Calu3 (cell line): Measurements from ENCODE around the gene THNSL1. TPM values are rescaled to one million over a fixed set of nuclear protein-coding genes. Genes with fewer than 3 reads are reported as not detected.

ENCODE experiments used
- BruUV-seq: library from RNA; stranded (reverse); fragments of 400-500 nt; replicated peaks from 2 replicates; lab custom pipeline; 2021; lab: Mats Ljungman, UMichigan
- CTCF ChIA-PET: fragments of 300-600 bp; sonication (Branson Sonifier 250); formaldehyde crosslinking; loops from one replicate; lab custom pipeline; 2022; ENCODE audit warnings: antibody characterized with exemption; lab: Charles Lee
- DNase-seq: peaks from one replicate; pipeline ENCODE4 v3.0.0; 2022
- H3K27ac Mint-ChIP-seq: one replicate; pipeline ENCODE4 v1.8.0; 2022; ENCODE audit warnings: mixed read lengths; ENCODE audit not compliant: unreplicated experiment
- H3K27me3 Mint-ChIP-seq: one replicate; pipeline ENCODE4 v1.8.0; 2022; ENCODE audit warnings: mixed read lengths; ENCODE audit not compliant: unreplicated experiment
- H3K36me3 Mint-ChIP-seq: one replicate; pipeline ENCODE4 v1.8.0; 2022; ENCODE audit warnings: mild to moderate bottlenecking, moderate library complexity, mixed read lengths; ENCODE audit not compliant: insufficient read depth, unreplicated experiment
- H3K4me1 Mint-ChIP-seq: one replicate; pipeline ENCODE4 v1.8.0; 2022; ENCODE audit warnings: mild to moderate bottlenecking, low read depth, mixed read lengths; ENCODE audit not compliant: unreplicated experiment
- H3K4me3 Mint-ChIP-seq: one replicate; pipeline ENCODE4 v1.8.0; 2022; ENCODE audit warnings: mild to moderate bottlenecking, low read depth, moderate library complexity, mixed read lengths; ENCODE audit not compliant: unreplicated experiment
- H3K9me3 Mint-ChIP-seq: one replicate; pipeline ENCODE4 v1.8.0; 2022; ENCODE audit warnings: low read depth, mixed read lengths; ENCODE audit not compliant: unreplicated experiment
- intact Hi-C: fragments of 100-400 bp; cut with micrococcal nuclease; formaldehyde crosslinking; loops from one replicate; pipeline ENCODE4 v1.10.0; 2022; ENCODE audit not compliant: unreplicated experiment
- total RNA-seq: library from RNA; stranded (reverse); gene quantifications from 2 replicates; pipeline ENCODE4 v1.2.3, GENCODE V29; 2022
- TF ChIP-seq, protein P1 (sequence below): fragments of 200-600 bp; IDR thresholded peaks from one replicate; pipeline ENCODE4 v1.8.0; 2022; ENCODE audit warnings: antibody characterized with exemption; ENCODE audit not compliant: unreplicated experiment

Gene THNSL1
- total RNA-seq, 1 experiment from 2014 or later: 6.6 TPM

DNA sequence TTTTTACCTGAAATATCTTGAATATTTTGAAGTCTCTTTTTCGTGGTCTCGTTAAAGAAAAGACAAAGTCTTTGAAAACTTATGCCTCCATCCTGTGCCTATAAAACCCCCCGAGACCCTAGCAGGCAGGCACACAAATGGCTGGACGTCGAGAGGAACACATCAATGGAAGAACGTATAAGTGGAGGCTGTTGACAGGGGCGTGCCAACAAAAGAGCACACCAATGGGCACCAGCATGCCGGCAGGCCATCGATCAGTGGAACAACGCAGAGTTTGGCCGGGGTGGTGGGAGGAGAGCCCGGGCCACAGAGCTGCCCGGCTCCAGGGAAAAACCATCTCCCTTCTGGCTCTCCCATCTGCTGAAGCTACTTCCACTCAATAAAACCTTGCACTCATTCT lies 25.1 kb upstream of the THNSL1 start:
- Mint-ChIP-seq H3K4me1 (no peaks in the 10 kb centered on the region), H3K9me3 (no peaks in the 10 kb centered on the region), H3K36me3 (no peaks in the 10 kb centered on the region), H3K4me3 (no peak overlapping the region), H3K27me3 (no peaks in the 10 kb centered on the region), H3K27ac (no peak overlapping the region)
- DNase-seq: no peak
- intact Hi-C loops: loop anchor here (2.0 to 5.0 kb wide), 2 partner anchors 269 to 374 kb away; partner anchors contain the start of gene ARHGAP21
- CTCF ChIA-PET: no interaction called here
- TF ChIP-seq, protein P1, sequence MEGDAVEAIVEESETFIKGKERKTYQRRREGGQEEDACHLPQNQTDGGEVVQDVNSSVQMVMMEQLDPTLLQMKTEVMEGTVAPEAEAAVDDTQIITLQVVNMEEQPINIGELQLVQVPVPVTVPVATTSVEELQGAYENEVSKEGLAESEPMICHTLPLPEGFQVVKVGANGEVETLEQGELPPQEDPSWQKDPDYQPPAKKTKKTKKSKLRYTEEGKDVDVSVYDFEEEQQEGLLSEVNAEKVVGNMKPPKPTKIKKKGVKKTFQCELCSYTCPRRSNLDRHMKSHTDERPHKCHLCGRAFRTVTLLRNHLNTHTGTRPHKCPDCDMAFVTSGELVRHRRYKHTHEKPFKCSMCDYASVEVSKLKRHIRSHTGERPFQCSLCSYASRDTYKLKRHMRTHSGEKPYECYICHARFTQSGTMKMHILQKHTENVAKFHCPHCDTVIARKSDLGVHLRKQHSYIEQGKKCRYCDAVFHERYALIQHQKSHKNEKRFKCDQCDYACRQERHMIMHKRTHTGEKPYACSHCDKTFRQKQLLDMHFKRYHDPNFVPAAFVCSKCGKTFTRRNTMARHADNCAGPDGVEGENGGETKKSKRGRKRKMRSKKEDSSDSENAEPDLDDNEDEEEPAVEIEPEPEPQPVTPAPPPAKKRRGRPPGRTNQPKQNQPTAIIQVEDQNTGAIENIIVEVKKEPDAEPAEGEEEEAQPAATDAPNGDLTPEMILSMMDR: no peak
- no TSS peak for BruUV-seq

GRCh38 chr10:24992512-24993133 lies 23.8 kb upstream of the THNSL1 start:
- CTCF ChIA-PET: no interaction called here
- H3K36me3 Mint-ChIP-seq: no peaks in the 10 kb centered on the region
- H3K9me3 Mint-ChIP-seq: no peaks in the 10 kb centered on the region
- no peaks in the 10 kb centered on the region for H3K4me1 Mint-ChIP-seq
- DNase-seq: no peak
- BruUV-seq: no TSS peak
- TF ChIP-seq, protein P1: no peak
- intact Hi-C loops: loop anchor here (5.0 kb wide), 1 partner anchor 270 kb away; the partner anchor contains the start of gene ARHGAP21
- H3K27ac Mint-ChIP-seq: no peak overlapping the region
- no peaks in the 10 kb centered on the region for H3K27me3 Mint-ChIP-seq
- no peak overlapping the region for H3K4me3 Mint-ChIP-seq

DNA sequence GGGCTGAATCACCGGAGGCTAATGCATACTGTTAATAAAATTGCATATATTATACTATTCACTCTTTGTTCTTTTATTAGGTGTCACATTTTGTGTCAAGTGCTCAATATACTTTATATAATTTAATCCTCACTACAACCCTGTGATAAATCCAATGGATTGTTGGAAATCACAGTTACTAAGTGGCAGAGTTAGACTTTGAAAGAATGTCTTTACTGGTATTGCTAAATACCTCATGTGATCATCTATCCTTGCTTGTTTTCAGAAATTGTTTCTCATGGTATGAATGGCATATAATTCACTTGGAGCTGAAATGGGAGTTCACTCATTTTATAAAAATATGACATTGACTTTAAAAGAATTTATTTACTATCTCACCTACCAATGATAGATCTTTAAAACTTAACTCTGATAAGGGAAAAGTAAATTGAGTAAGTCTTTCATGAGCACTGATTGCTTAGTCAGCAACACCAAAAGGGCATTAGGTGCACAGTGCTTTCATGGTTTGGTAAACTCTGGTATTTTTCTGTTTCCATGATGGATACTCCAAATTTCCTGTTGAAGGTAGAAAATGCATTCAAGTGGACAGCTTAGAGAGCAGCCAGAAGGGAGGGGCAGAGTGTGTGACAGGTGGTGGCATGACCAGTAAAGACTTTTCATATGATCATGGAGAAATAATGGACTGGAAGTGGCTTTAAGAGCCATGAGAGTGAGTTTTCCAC lies 23.0 kb upstream of the THNSL1 start:
- DNase-seq: no peak
- Mint-ChIP-seq H3K4me3 (no peak overlapping the region), H3K4me1 (no peaks in the 10 kb centered on the region), H3K36me3 (no peaks in the 10 kb centered on the region), H3K27me3 (no peaks in the 10 kb centered on the region), H3K27ac (no peak overlapping the region), H3K9me3 (no peaks in the 10 kb centered on the region)
- intact Hi-C loops: loop anchor here (5.0 kb wide), 1 partner anchor 271 kb away; the partner anchor contains the start of gene ARHGAP21
- no TSS peak for BruUV-seq
- TF ChIP-seq, protein P1: no peak
- CTCF ChIA-PET: no interaction called here

DNA sequence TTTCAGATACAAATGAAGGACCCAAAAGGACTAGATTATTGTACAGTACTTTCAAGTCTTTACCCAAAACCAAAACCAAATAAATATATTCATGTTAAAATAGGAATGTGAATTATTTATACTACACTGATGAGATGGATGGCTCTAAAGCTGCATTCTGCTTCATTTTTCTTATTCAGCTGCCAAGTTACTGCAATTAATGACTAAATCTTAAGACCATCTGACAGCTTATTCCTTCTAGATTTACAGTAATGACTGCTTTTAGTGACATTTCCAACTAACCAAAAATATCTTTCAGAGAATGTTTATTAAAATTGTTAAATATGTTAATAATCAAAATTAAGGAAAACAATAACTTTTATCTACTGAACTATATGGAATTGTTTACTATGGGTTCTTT lies 21.3 kb upstream of the THNSL1 start:
- H3K4me3 Mint-ChIP-seq: no peak overlapping the region
- intact Hi-C loops: no loop called here
- DNase-seq: no peak
- no TSS peak for BruUV-seq
- no peaks in the 10 kb centered on the region for H3K36me3 Mint-ChIP-seq
- no peaks in the 10 kb centered on the region for H3K4me1 Mint-ChIP-seq
- TF ChIP-seq, protein P1: no peak
- H3K9me3 Mint-ChIP-seq: no peaks in the 10 kb centered on the region
- CTCF ChIA-PET: no interaction called here
- no peak overlapping the region for H3K27ac Mint-ChIP-seq
- H3K27me3 Mint-ChIP-seq: no peaks in the 10 kb centered on the region
